ENCODE measurements around the gene CFAP299. TPM values are rescaled to one million over a fixed set of nuclear protein-coding genes. Genes with fewer than 3 reads are reported as not detected.

CFAP299 gene
- total and polyA plus RNA-seq, 2 of the 8 experiments (the other 6 are each of a cell fraction or from before 2014, with no cell fraction given): not detected

GRCh38 chr4:80678413-80678812 lies 342.9 kb downstream of the CFAP299 start:
- Histone ChIP-seq H2BK120ac (replicated peaks; ENCODE audit: low read depth, low read length) (no peak overlapping the region), H3K9me3 (ENCODE audit: insufficient read depth in 2 of 2, low read depth in 1 of 2, low read length in 1 of 2) (no peaks in the 10 kb centered on the region), H3K9ac (replicated peaks in 1 of 4; ENCODE audit: extremely low read depth in 1 of 4, low read depth in 3 of 4, low read length in 3 of 4) (no peak overlapping the region), H4K8ac (ENCODE audit: extremely low read depth, insufficient read depth, low read length) (no peak overlapping the region), H3K23me2 (ENCODE audit: low read depth, low read length) (no peaks in the 10 kb centered on the region), H3K79me1 (ENCODE audit: low read depth, low read length) (no peaks in the 10 kb centered on the region), H3K27ac (ENCODE audit: low read depth, low read length) (no peak overlapping the region), H3K36me3 (ENCODE audit: control insufficient read depth in 2 of 4, insufficient read depth in 4 of 4, low read length in 3 of 4) (no peaks in the 10 kb centered on the region), H3K56ac (replicated peaks; ENCODE audit: insufficient read length, low read depth, low read length) (no peak overlapping the region), H2AK5ac (ENCODE audit: low read depth, low read length) (no peak overlapping the region), H2BK12ac (ENCODE audit: low read depth, low read length) (no peak overlapping the region), H3K4me3 (ENCODE audit: extremely low read depth in 1 of 4, insufficient read depth in 2 of 4, low read depth in 3 of 4, low read length in 4 of 4) (no peak overlapping the region), H2BK5ac (ENCODE audit: low read depth, low read length) (no peak overlapping the region), H2BK20ac (ENCODE audit: low read length) (no peak overlapping the region), H4K20me1 (replicated peaks in 1 of 2; ENCODE audit: control insufficient read depth in 1 of 2, insufficient read depth in 2 of 2, low read length in 2 of 2) (no peaks in the 10 kb centered on the region), H4K91ac (replicated peaks; ENCODE audit: insufficient read length, low read length) (no peak overlapping the region), H3K14ac (ENCODE audit: insufficient read length) (no peak overlapping the region), H3K27me3 (replicated peaks in 1 of 4; ENCODE audit: control insufficient read depth in 3 of 4, extremely low read depth in 1 of 4, insufficient read depth in 3 of 4, low read length in 3 of 4) (no peaks in the 10 kb centered on the region), H2BK15ac (ENCODE audit: low read length) (no peak overlapping the region), H4K5ac (ENCODE audit: insufficient read length, low read depth, low read length) (no peak overlapping the region), H3K4me1 (replicated peaks in 1 of 4; ENCODE audit: control insufficient read depth in 3 of 4, insufficient read depth in 4 of 4, low read length in 3 of 4) (no peaks in the 10 kb centered on the region), H3K79me2 (ENCODE audit: control insufficient read depth in 1 of 2, insufficient read depth in 2 of 2, low read length in 2 of 2) (no peaks in the 10 kb centered on the region), H3K18ac (ENCODE audit: extremely low read depth, low read length) (no peak overlapping the region), H3K4me2 (ENCODE audit: insufficient read depth in 1 of 2, low read depth in 2 of 2, low read length in 2 of 2) (no peak overlapping the region), H3K4ac (replicated peaks; ENCODE audit: insufficient read length, low read depth, low read length) (no peak overlapping the region), H3K23ac (ENCODE audit: insufficient read length) (no peak overlapping the region), H2AFZ (ENCODE audit: low read length) (no peak overlapping the region)
- DNase-seq (ENCODE audit: low read depth in 1 of 2, low spot score in 2 of 2) (no peak), FAIRE-seq (no peak)
- ChIA-PET POLR2A (ENCODE audit: partially characterized antibody) (no interaction called here), CTCF (ENCODE audit: partially characterized antibody) (no interaction called here)
- no peak for TF ChIP-seq TEAD4 (IDR thresholded peaks at IDR 0.05; ENCODE audit: low read depth, low read length)
- no peak for TF ChIP-seq POU5F1 (IDR thresholded peaks at IDR 0.05; ENCODE audit: low read depth, low read length)
- TF ChIP-seq FOSL1 (IDR thresholded peaks at IDR 0.05; ENCODE audit: insufficient read depth, low read depth, low read length): no peak
- no peak for TF ChIP-seq EGR1 (IDR thresholded peaks at IDR 0.05; ENCODE audit: borderline replicate concordance, low read depth, low read length)
- TF ChIP-seq CEBPB (IDR thresholded peaks at IDR 0.05; ENCODE audit: low read depth, low read length): no peak
- no peak for TF ChIP-seq ATF2 (IDR thresholded peaks at IDR 0.05; ENCODE audit: low read length)
- no peak for TF ChIP-seq MAX (IDR thresholded peaks at IDR 0.05)
- no peak for TF ChIP-seq KDM4A (IDR thresholded peaks at IDR 0.05; ENCODE audit: low read depth, low read length, severe bottlenecking)
- no peak for TF ChIP-seq TAF1 (IDR thresholded peaks at IDR 0.05; ENCODE audit: low read depth, low read length)
- no peak for TF ChIP-seq ZNF274 (IDR thresholded peaks at IDR 0.05; ENCODE audit: borderline replicate concordance, extremely low read depth, low read length)
- TF ChIP-seq POLR2A (IDR thresholded peaks at IDR 0.05; ENCODE audit: control extremely low read depth in 1 of 2, low read depth in 2 of 2, low read length in 2 of 2): no peak
- TF ChIP-seq CTCF (IDR thresholded peaks at IDR 0.05; ENCODE audit: control extremely low read depth in 1 of 3, insufficient read depth in 1 of 3, low read depth in 1 of 3, low read length in 3 of 3): no peak
